HepG2 (cell line): ENCODE measurements around the gene DUS2. TPM values are rescaled to one million over a fixed set of nuclear protein-coding genes. Genes with fewer than 3 reads are reported as not detected.
A peak's percentile ranks its signal among the peaks of the same experiment; 100 is the strongest.

ENCODE experiments used
- ATAC-seq: fragments of 200-7000 bp; cut with Tn5 transposase; 3 replicates; pipeline ENCODE4 v1.9.1; 2020; ENCODE audit warnings: mild to moderate bottlenecking, moderate library complexity
- BruUV-seq: library from RNA; stranded (reverse); fragments of 400-500 nt; replicated peaks from 2 replicates; lab custom pipeline; 2021; lab: Mats Ljungman, UMichigan
- CTCF ChIA-PET: fragments of 300-600 bp; formaldehyde crosslinking; extraction: SDS; loops from one replicate; lab custom pipeline; 2021; ENCODE audit warnings: low total read pairs, inconsistent platforms, low intra/inter-chr PET ratio; lab: Yijun Ruan, JAX
- POLR2A ChIA-PET: fragments of 350-600 bp; sonication (Branson Sonifier 250); formaldehyde crosslinking; loops from one replicate; lab custom pipeline; 2020; ENCODE audit warnings: antibody characterized with exemption, inconsistent platforms; lab: Yijun Ruan, JAX
- DNase-seq: peaks from one replicate; pipeline ENCODE4 v3.0.0-alpha.2; 2015; ENCODE audit warnings: low spot score
- FAIRE-seq: peaks from 3 replicates; lab custom pipeline; 2011; peaks lifted over from hg19 to GRCh38; lab: Jason Lieb, UNC
- H2AFZ ChIP-seq: one replicate; pipeline ENCODE4 v1.6.1; 2011; ENCODE audit warnings: low read length, inconsistent platforms
- H3K27ac ChIP-seq: fragments of 300-600 bp; 3 replicates; pipeline ENCODE4 v1.8.0; 2011; ENCODE audit warnings: mixed run types, mild to moderate bottlenecking, mixed read lengths, low read length, inconsistent platforms; ENCODE audit not compliant: insufficient read depth; ENCODE audit errors: extremely low read length
- H3K27me3 ChIP-seq, 2 experiments: fragments of 200-600 bp in 1 of 2; 2 replicates in 1 of 2; 3 replicates in 1 of 2; pipeline versions ENCODE4 v1.6.0 to v1.8.0; 2011; ENCODE audit warnings: low read length in 2 of 2, mild to moderate bottlenecking in 2 of 2, moderate library complexity in 2 of 2, inconsistent platforms in 1 of 2; ENCODE audit not compliant: insufficient read depth in 2 of 2, control insufficient read depth in 1 of 2
- H3K36me3 ChIP-seq, 2 experiments: fragments of 200-600 bp in 1 of 2; replicated peaks in 1 of 2; 2 replicates in 1 of 2; 3 replicates in 1 of 2; pipeline versions ENCODE4 v1.5.1 to v1.8.0; 2011; ENCODE audit warnings: low read length in 2 of 2, inconsistent platforms in 1 of 2; ENCODE audit not compliant: insufficient read depth in 2 of 2, control insufficient read depth in 1 of 2
- H3K4me1 ChIP-seq: 2 replicates; pipeline ENCODE4 v1.5.1; 2012; ENCODE audit warnings: low read length, inconsistent platforms; ENCODE audit not compliant: insufficient read depth
- H3K4me2 ChIP-seq: 2 replicates; pipeline ENCODE4 v1.6.0; 2011; ENCODE audit warnings: low read depth, low read length, inconsistent platforms
- H3K4me3 ChIP-seq, 3 experiments: fragments of 200-600 bp in 1 of 3; sonication (generic), shearing (Covaris generic) in 1 of 3; replicated peaks in 1 of 3; 2 replicates each; pipeline ENCODE4 v1.5.1; 2011 to 2016; ENCODE audit warnings: low read length in 3 of 3, inconsistent platforms in 2 of 3, low read depth in 2 of 3, mild to moderate bottlenecking in 2 of 3, control low read depth in 1 of 3, mixed read lengths in 1 of 3; ENCODE audit not compliant: insufficient read depth in 1 of 3
- H3K79me2 ChIP-seq: one replicate; pipeline ENCODE4 v1.6.1; 2011; ENCODE audit warnings: low read length, inconsistent platforms; ENCODE audit not compliant: insufficient read depth
- H3K9ac ChIP-seq: 2 replicates; pipeline ENCODE4 v1.6.0; 2011; ENCODE audit warnings: mild to moderate bottlenecking, low read depth, low read length, inconsistent platforms; ENCODE audit not compliant: insufficient read depth
- H3K9me3 ChIP-seq: 2 replicates; pipeline ENCODE4 v1.5.1; 2012; ENCODE audit warnings: mild to moderate bottlenecking, low read length
- H4K20me1 ChIP-seq: 2 replicates; pipeline ENCODE4 v1.6.0; 2011; ENCODE audit warnings: inconsistent platforms, mild to moderate bottlenecking, low read length, moderate library complexity; ENCODE audit not compliant: insufficient read depth
- ASH2L ChIP-seq: fragments of 300-600, 200-600 bp; sonication (generic); IDR thresholded peaks from 2 replicates; pipeline ENCODE4 v1.7.0; 2017; ENCODE audit warnings: low read depth, mild to moderate bottlenecking, moderate library complexity, mixed read lengths, low read length; ENCODE audit not compliant: insufficient read length
- EED ChIP-seq: sonication (generic); formaldehyde crosslinking; IDR thresholded peaks from 2 replicates; pipeline ENCODE4 v1.5.0; 2020; ENCODE audit warnings: mild to moderate bottlenecking, missing genetic modification reagents
- MAF1 ChIP-seq: sonication (generic); formaldehyde crosslinking; IDR thresholded peaks from 2 replicates; pipeline ENCODE4 v1.5.0; 2020; ENCODE audit warnings: missing genetic modification reagents, borderline replicate concordance
- NFIC ChIP-seq: IDR thresholded peaks from 2 replicates; pipeline ENCODE4 v1.6.1; 2012; ENCODE audit warnings: mild to moderate bottlenecking, low read length, inconsistent platforms
- NFKB2 ChIP-seq: sonication (generic); formaldehyde crosslinking; IDR thresholded peaks from 2 replicates; pipeline ENCODE4 v1.4.0; 2020; ENCODE audit warnings: missing genetic modification reagents, borderline replicate concordance
- PAX8 ChIP-seq: sonication (generic); formaldehyde crosslinking; IDR thresholded peaks from 2 replicates; pipeline ENCODE4 v1.8.0; 2022; ENCODE audit warnings: mild to moderate bottlenecking, missing genetic modification reagents, borderline replicate concordance
- SAFB2 ChIP-seq: sonication (generic); formaldehyde crosslinking; IDR thresholded peaks from 2 replicates; pipeline ENCODE4 v1.5.1; 2020; ENCODE audit warnings: missing genetic modification reagents, low read depth, mild to moderate bottlenecking, borderline replicate concordance
- ZNF24 ChIP-seq: fragments of 450-650 bp; IDR thresholded peaks from 2 replicates; pipeline ENCODE4 v1.6.1; 2017; ENCODE audit warnings: antibody characterized with exemption, mild to moderate bottlenecking
- ZNF274 ChIP-seq: sonication (generic); formaldehyde crosslinking; IDR thresholded peaks from 2 replicates; pipeline ENCODE4 v1.5.1; 2020; ENCODE audit warnings: mild to moderate bottlenecking, missing genetic modification reagents
- ZNF30 ChIP-seq: sonication (generic); formaldehyde crosslinking; IDR thresholded peaks from 2 replicates; pipeline ENCODE4 v1.5.0; 2020; ENCODE audit warnings: mild to moderate bottlenecking, missing genetic modification reagents
- ZNF367 ChIP-seq: sonication (generic); formaldehyde crosslinking; IDR thresholded peaks from 2 replicates; pipeline ENCODE4 v1.4.0; 2020; ENCODE audit warnings: missing genetic modification reagents, borderline replicate concordance
- ZNF883 ChIP-seq: sonication (generic); formaldehyde crosslinking; IDR thresholded peaks from 2 replicates; pipeline ENCODE4 v1.5.1; 2020; ENCODE audit warnings: mild to moderate bottlenecking, missing genetic modification reagents; ENCODE audit errors: not compliant biosample characterization
- WGBS: methylation state at CpG from one replicate; pipeline ENCODE4 v1.1.6; 2017; ENCODE audit warnings: low lambda C conversion rate; 5-methylcytosine and 5-hydroxymethylcytosine counted together
- in situ Hi-C: cut with HindIII; loops from 2 replicates; pipeline ENCODE4 v1.10.0; 2017; ENCODE audit warnings: low pct_unique_long_range_greater_than_20kb; ENCODE audit not compliant: extremely low pct_ligation_motif_present
- intact Hi-C: fragments of 100-400 bp; cut with micrococcal nuclease; formaldehyde crosslinking; loops from one replicate; pipeline ENCODE4 v1.10.0; 2022; ENCODE audit not compliant: unreplicated experiment
- polyA plus RNA-seq, 8 experiments: library from polyadenylated mRNA; depleted of rRNA in 3 of 8; stranded (reverse) in 7 of 8; unstranded in 1 of 8; fragments of >200 nt; fragmentation: Illumina TruSeq in 4 of 8; extraction: Trizol in 4 of 8; gene quantifications; 2 replicates each; pipeline versions ENCODE4 v1.2.1 to v1.2.3, GENCODE V29; 2011 to 2016; ENCODE audit warnings: low read depth in 4 of 8, missing spikeins in 1 of 8, mixed read lengths in 1 of 8; ENCODE audit not compliant: insufficient read depth in 1 of 8
- total RNA-seq, 5 experiments: library from RNA; depleted of rRNA; stranded (reverse); fragments of >200 nt; fragmentation: Illumina TruSeq; extraction: Trizol; gene quantifications; 2 replicates each; pipeline ENCODE4 v1.2.3, GENCODE V29; 2016; ENCODE audit warnings: low read depth in 1 of 5
- TF ChIP-seq, protein P1 (sequence below): sonication (generic); formaldehyde crosslinking; IDR thresholded peaks from 2 replicates; pipeline ENCODE4 v1.4.0; 2020; ENCODE audit warnings: missing genetic modification reagents

The DUS2 gene
- total and polyA plus RNA-seq, 2 of the 13 experiments (the other 11 are each of a cell fraction or from before 2014, with no cell fraction given) = 17.8 to 25.1 TPM

DNA sequence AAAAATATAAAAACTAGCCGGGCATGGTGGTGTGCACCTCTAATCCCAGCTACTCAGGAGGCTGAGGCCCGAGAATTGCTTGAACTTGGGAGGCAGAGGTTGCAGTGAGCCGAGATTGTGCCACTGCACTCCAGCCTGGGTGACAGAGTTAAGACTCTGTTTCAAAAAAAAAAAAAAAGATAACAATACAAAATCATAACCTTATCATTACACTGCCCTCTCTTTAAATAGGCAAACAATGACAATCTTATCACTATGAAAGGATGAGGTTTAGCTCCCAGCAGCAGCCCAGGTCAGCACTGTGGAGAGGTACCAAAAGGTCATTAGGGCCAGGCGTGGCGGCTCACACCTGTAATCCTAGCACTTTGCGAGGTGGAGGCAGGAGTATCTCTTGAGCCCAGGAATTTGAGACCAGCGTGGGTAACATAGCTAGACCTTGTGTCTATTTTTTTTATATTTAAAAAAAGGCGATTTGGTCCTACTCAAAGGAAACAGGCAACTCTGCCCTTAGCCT lies 3.9 kb upstream of the DUS2 start:
- H3K79me2 ChIP-seq = peaks cover 28% of the 10 kb centered on the region
- TF ChIP-seq ZNF274 (CRISPR knock-in tag) = no peak
- no peak for TF ChIP-seq MAF1 (CRISPR knock-in tag)
- H3K36me3 ChIP-seq = no peaks in the 10 kb centered on the region
- ChIA-PET CTCF (no interaction called here), POLR2A (no interaction called here)
- ATAC-seq = no peak
- no peaks in the 10 kb centered on the region for H3K9me3 ChIP-seq
- FAIRE-seq = no peak
- no peaks in the 10 kb centered on the region for H4K20me1 ChIP-seq
- H3K27ac ChIP-seq = no peak overlapping the region
- H3K27me3 ChIP-seq = peaks cover 0 to 2% of the 10 kb centered on the region in 2 experiments; a peak in 1 of 5 replicates
- in situ Hi-C loops = no loop called here
- no peak for DNase-seq
- no peak overlapping the region for H3K9ac ChIP-seq
- intact Hi-C loops = no loop called here
- H3K4me2 ChIP-seq = no peak overlapping the region
- no TSS peak for BruUV-seq
- 45% methylated on average over 8 of the region's 8 CpGs for WGBS
- no peak overlapping the region for H3K4me3 ChIP-seq
- peaks cover 30% of the 10 kb centered on the region for H3K4me1 ChIP-seq
- no peak overlapping the region for H2AFZ ChIP-seq

GRCh38 chr16:68021490-68021889 lies 1.6 kb upstream of the DUS2 start:
- no peak for ATAC-seq
- CTCF ChIA-PET = no interaction called here
- intact Hi-C loops (no loop called here), in situ Hi-C loops (no loop called here)
- Histone ChIP-seq H3K36me3 (no peaks in the 10 kb centered on the region; a peak in 1 of 5 replicates), H3K4me1 (peaks cover 30% of the 10 kb centered on the region), H3K4me3 (peak overlapping the region; percentile 92 to 99 (median 92); a peak in 5 of 6 replicates), H4K20me1 (no peaks in the 10 kb centered on the region), H3K27ac (no peak overlapping the region), H3K79me2 (peaks cover 32% of the 10 kb centered on the region), H3K27me3 (no peaks in the 10 kb centered on the region; a peak in 1 of 5 replicates), H2AFZ (no peak overlapping the region), H3K9ac (peak overlapping the region; percentile 94), H3K9me3 (no peaks in the 10 kb centered on the region), H3K4me2 (peak overlapping the region; percentile 96)
- no peak for DNase-seq
- no peak for FAIRE-seq
- POLR2A ChIA-PET = interaction anchor here (1.2 to 3.3 kb wide), 11 partner anchors 16 to 213 kb away, joined by 3 to 26 read pairs (median 12); partner anchors contain the start of genes DPEP2, LCAT, NFATC3 and PSMB10
- BruUV-seq = no TSS peak
- WGBS = 91% methylated on average over 8 of the region's 10 CpGs
- TF ChIP-seq SAFB2 (no peak), ZNF24 (no peak), NFKB2 (CRISPR knock-in tag) (0 out of 2 replicates have a peak, but pooled peaks have one; percentile 50), ASH2L (no peak), ZNF367 (0 out of 2 replicates have a peak, but pooled peaks have one; percentile 17), ZNF883 (CRISPR knock-in tag) (no peak), EED (0 out of 2 replicates have a peak, but pooled peaks have one; percentile 22), PAX8 (CRISPR knock-in tag) (no peak), ZNF30 (CRISPR knock-in tag) (no peak), NFIC (no peak)
- TF ChIP-seq, protein P1, sequence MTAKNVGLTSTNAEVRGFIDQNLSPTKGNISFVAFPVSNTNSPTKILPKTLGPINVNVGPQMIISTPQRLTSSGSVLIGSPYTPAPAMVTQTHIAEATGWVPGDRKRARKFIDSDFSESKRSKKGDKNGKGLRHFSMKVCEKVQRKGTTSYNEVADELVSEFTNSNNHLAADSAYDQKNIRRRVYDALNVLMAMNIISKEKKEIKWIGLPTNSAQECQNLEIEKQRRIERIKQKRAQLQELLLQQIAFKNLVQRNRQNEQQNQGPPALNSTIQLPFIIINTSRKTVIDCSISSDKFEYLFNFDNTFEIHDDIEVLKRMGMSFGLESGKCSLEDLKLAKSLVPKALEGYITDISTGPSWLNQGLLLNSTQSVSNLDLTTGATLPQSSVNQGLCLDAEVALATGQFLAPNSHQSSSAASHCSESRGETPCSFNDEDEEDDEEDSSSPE (CRISPR knock-in tag) = no peak
